GM12892 (cell line): ENCODE data around the gene ASTN1.

ENCODE experiments used
- DNase-seq: peaks from one replicate; pipeline ENCODE4 v3.0.0; 2011; ENCODE audit not compliant: insufficient read length
- FAIRE-seq: peaks from 2 replicates; lab custom pipeline; 2011; peaks lifted over from hg19 to GRCh38; lab: Jason Lieb, UNC
- POLR2A ChIP-seq: IDR thresholded peaks from 2 replicates; pipeline ENCODE4 v1.6.1; 2011; ENCODE audit warnings: low read depth, low read length, control low read depth
- POLR2AphosphoS5 ChIP-seq: IDR thresholded peaks from 2 replicates; pipeline ENCODE4 v1.6.1; 2011; ENCODE audit warnings: low read depth, low read length, control low read depth
- TAF1 ChIP-seq: IDR thresholded peaks from 2 replicates; pipeline ENCODE4 v1.6.1; 2011; ENCODE audit warnings: low read depth, mild to moderate bottlenecking, control low read depth, low read length, borderline replicate concordance

The ASTN1 gene

GRCh38 chr1:176994931-176995596, 169.4 kb downstream of the ASTN1 start:
- no peak for DNase-seq
- TF ChIP-seq POLR2A (no peak), POLR2AphosphoS5 (no peak), TAF1 (no peak)
- FAIRE-seq: no peak

DNA sequence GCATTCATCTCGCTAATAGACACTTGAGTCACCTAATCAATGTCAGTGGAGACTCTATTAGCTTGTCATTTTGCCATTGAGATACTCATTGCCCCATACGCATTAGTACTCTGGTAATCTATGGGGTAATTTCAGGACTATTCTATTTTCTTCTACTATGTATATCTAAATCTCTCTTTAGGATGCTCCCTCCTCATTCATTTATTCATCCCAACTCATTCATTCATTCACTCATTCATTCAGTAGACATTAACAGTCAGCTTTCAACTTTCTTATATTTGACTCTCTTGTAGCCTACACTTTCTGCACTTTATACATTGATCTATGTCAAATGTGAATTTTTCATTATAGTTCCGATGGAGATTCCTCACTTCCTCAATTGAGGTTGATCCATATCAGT, 170.9 kb downstream of the ASTN1 start:
- no peak for DNase-seq
- FAIRE-seq: no peak
- TF ChIP-seq POLR2A (no peak), TAF1 (no peak), POLR2AphosphoS5 (no peak)

GRCh38 chr1:176989754-176990153, 174.8 kb downstream of the ASTN1 start:
- FAIRE-seq: no peak
- no peak for TF ChIP-seq POLR2AphosphoS5
- TF ChIP-seq TAF1: no peak
- no peak for TF ChIP-seq POLR2A

GRCh38 chr1:176989023-176989422, 175.5 kb downstream of the ASTN1 start:
- TF ChIP-seq POLR2A (no peak), POLR2AphosphoS5 (no peak), TAF1 (no peak)
- FAIRE-seq (no peak), DNase-seq (no peak)

More at GRCh38 chr1:176989754-176990153, 174.8 kb downstream of the ASTN1 start:
- no peak for DNase-seq

GRCh38 chr1:176987016-176987415, 177.5 kb downstream of the ASTN1 start:
- DNase-seq: no peak
- FAIRE-seq: no peak

DNA sequence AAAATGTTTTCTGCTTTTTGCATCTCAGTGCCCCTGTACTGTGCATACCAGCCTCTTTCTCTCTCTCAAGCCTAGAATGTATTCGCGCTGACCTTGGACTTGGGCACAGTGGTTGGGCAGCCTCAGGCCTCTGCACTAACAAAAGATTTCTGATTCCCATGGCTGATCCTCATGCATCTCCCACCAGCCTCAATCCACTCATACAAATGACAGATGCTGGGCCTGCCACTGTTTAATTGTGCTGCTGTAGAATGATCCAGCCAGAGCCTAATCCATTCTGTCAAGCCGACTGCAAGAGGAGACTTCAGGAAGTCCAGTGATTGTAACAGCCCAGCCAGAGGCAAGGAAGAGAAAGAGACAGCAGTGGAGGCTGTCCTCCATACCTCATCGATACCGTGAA, 180.8 kb downstream of the ASTN1 start:
- FAIRE-seq (no peak), DNase-seq (no peak)
- no peak for TF ChIP-seq POLR2AphosphoS5
- TF ChIP-seq TAF1: no peak
- no peak for TF ChIP-seq POLR2A

More at GRCh38 chr1:176987016-176987415, 177.5 kb downstream of the ASTN1 start:
- TF ChIP-seq TAF1 (no peak), POLR2A (no peak), POLR2AphosphoS5 (no peak)

DNA sequence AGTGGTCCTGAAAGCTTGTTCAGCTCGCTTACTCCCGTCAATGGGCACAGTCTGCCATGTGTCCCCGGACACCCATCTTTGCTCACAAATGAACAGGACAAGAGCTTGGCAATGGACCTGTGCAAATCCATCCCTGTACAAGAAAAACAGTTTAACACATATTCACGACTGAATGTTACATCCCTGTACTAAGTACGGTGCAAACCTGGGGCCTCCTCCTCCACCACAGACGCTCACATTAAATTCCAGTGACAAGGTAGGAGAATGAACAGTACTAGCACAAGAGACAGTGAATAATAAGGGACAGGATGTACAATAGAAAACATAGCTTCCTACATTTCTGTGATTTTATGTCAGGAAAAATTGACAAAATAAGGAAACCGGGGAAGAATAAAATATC, 187.7 kb downstream of the ASTN1 start:
- DNase-seq: no peak
- no peak for FAIRE-seq
- no peak for TF ChIP-seq TAF1
- no peak for TF ChIP-seq POLR2AphosphoS5
- TF ChIP-seq POLR2A: no peak

GRCh38 chr1:176976225-176976624, 188.3 kb downstream of the ASTN1 start:
- FAIRE-seq: no peak
- no peak for DNase-seq
- TF ChIP-seq TAF1 (no peak), POLR2AphosphoS5 (no peak), POLR2A (no peak)

- FAIRE-seq: no peak
- DNase-seq: no peak
- TF ChIP-seq TAF1 (no peak), POLR2A (no peak), POLR2AphosphoS5 (no peak)
Measured at GRCh38 chr1:176964687-176965086, 199.8 kb downstream of the ASTN1 start.

DNA sequence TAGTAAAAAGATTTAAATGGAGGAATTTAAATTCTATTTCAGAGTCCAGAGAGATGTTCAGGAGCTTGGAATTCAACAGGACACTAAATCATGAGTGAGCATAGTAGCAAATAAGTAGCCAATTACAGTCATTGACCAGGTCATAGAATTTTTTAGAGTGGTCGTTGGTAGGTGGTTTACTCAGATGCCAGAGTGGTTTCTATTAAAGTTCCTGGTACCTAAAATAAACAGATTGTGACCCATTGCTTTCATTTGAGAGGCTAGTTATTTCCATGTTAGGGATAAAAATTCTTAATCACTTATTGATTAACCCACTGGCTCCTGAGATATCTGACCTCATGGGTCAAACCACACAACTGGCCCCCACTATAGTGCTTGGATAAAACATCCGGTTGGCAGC, 201.3 kb downstream of the ASTN1 start:
- FAIRE-seq (no peak), DNase-seq (no peak)
- no peak for TF ChIP-seq POLR2A
- TF ChIP-seq POLR2AphosphoS5: no peak
- no peak for TF ChIP-seq TAF1

DNA sequence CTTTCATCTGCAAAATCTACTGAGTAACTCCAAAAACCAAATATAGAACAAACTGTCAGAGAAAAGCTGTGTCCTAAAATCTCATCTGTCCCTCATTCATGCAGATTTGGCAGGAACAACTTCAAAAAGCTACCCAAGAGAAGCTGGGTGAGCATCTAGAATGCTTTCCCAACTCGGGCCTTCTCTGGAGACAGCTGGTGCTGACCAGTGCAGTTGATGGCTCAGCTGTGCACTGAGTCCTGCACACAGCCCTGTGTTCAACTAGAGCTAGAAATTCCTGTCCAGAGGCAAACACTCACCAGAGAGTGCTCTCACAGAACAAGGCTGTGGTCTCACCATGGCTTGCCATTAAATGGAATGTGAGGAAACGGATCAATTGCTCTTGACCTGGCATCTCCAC, 202.8 kb downstream of the ASTN1 start:
- DNase-seq: no peak
- FAIRE-seq: no peak
- TF ChIP-seq TAF1: no peak
- no peak for TF ChIP-seq POLR2A
- no peak for TF ChIP-seq POLR2AphosphoS5

DNA sequence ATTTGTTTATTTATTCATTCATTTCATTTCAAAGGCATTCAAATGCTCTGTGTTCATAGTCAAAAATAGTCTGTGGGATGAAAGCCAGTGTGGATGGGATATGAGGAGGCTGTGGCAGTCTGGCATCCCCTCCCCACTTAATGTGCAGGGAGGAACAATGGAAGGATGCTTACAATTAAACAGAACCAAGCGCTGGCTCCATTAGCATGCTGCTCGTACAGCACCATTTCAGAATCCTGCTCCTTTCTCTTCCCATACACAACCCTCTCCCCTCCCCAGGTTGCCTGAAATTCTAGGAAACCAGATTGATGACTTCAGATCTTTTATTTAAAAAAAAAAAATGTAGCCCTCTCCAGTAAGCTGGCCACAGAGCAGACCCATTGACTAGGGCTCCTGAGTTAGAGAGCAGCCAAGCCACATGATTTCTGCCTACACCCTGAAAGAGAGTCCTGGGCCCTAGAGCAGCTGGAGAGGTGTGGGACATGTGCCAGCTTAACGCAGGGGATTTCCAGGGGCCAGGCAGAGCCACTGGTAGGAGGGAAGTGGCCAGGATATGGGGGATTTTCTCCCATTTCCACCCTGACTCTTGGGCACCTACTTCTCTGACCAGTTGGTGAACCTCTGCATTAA, 205.2 kb downstream of the ASTN1 start:
- FAIRE-seq (no peak), DNase-seq (no peak)

GRCh38 chr1:176957603-176958002, 206.9 kb downstream of the ASTN1 start:
- no peak for FAIRE-seq
- TF ChIP-seq POLR2A: no peak
- TF ChIP-seq POLR2AphosphoS5: no peak
- no peak for TF ChIP-seq TAF1

More for the DNA sequence above, 205.2 kb downstream of the ASTN1 start:
- TF ChIP-seq TAF1 (no peak), POLR2A (no peak), POLR2AphosphoS5 (no peak)

DNA sequence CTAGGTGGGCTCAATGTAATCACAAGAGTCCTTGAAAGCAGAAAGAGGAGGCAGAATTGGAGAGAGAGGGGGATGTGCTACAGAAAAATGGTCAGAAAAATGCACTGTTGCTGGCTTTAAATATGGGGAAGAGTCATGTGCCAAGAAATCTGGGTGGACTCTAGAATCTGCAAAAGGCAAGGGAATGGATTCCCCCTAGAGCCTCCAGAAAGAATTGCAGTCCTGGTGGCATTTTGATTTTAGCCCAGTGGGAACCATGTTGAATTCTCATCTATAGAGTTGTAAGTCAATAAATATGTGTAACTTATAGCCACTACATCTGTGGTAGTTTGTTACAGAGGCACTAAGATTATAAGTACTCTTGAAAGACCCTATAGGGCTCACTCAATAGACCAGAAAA, 210.3 kb downstream of the ASTN1 start:
- TF ChIP-seq TAF1 (no peak), POLR2A (no peak), POLR2AphosphoS5 (no peak)
- DNase-seq (no peak), FAIRE-seq (no peak)

More at GRCh38 chr1:176957603-176958002, 206.9 kb downstream of the ASTN1 start:
- no peak for DNase-seq
